Caki2 (cell line): Measurements from ENCODE around the gene TNP2. TPM values are rescaled to one million over a fixed set of nuclear protein-coding genes. Genes with fewer than 3 reads are reported as not detected.

Experiments
- DNase-seq: peaks from one replicate; pipeline ENCODE4 v3.0.0-alpha.2; 2015; ENCODE audit warnings: low read depth
- in situ Hi-C: cut with HindIII; loops from 2 replicates; pipeline ENCODE4 v1.10.0; 2016; ENCODE audit warnings: low sequenced_read_pairs, low pct_unique_long_range_greater_than_20kb, mixed read lengths
- total RNA-seq: library from RNA; depleted of rRNA; stranded (reverse); fragments of >200 nt; shearing (Covaris generic); gene quantifications from 2 replicates; pipeline ENCODE4 v1.2.3, GENCODE V29; 2014; ENCODE audit warnings: low replicate concordance

TNP2 gene
- total RNA-seq, 1 experiment from 2014 or later = not detected

DNA sequence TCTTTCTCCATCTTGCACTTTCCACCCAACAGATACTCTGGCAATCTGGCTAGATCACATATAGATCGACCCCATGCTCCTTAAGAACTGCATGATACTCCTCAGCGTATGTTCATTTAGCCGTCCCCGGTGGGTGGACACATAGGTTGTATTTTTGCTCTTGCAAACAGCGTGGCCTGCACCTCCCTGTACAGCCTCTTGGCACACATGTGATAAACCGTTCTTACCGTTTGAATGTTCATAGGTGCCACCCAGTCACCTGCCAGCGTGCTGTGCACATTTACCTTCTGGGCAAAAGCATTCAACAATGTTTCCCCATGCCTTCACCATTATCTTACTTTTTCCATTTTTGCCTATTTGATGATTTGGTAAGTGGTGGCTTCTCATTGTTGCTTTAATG is 6.2 kb downstream of the TNP2 start:
- no peak for DNase-seq
- in situ Hi-C loops = no loop called here

DNA sequence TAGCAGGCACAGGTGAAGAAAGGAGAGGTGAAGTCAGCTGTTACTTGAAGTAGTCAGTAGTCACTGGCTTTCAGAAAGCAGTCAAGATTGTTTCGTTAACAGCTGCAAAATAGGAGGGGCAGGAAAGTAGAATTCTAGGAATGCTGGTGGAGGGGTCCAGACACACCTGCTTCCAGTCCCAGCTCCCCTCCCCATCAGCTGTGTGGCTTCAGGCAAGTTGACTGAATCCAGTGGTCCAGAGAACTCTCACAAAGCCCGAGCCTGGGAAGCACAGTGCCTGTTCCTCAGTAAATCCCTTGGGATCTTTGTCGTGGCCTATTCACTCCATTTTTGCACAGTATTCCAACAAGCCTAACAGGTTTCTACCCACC is 8.5 kb downstream of the TNP2 start:
- DNase-seq = no peak
- in situ Hi-C loops = no loop called here

DNA sequence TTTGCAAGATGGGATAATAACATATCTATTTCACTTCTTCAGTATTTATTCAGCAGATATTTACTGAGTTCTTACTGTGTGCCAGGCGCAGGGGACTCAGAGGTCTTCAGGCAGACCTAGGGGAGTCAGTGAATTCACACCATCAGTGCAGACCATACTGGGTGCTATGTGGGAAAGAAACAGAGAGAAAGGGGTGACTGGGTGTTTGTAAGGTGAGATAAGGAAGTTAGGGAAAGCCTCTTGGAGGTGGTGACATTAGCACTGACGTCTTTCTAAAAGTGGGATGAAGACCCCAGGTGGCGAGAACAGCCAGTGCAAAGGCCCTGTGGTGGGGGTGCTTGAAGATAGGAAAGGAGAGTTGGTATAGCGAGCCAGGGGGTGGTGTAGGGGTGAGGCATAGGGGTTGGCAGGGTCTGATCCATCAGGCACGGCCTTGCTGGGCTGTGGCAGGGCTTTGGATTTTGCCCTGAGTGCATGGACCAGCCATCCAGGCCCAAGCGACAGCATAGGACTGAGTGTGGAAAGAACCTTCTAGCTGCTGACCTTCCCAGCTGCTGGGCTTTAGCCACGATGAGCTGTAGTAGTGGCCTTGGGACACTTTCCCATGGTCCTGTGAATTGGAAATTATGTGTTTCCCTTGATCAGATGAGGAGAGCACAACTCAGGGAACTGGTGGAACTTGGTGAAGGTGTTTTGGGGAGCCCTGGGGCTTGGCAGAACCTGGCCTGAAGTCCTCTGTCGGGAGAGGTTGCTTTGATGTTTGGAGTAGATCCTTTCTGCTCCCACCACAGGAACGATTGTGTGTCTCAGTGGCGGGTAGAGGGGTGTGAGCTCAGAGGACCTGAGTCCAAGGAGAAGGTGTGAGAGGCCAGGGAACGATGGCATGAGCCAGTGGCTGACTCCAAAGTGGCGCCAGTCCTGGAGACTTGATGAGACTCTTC is 9.2 kb downstream of the TNP2 start:
- in situ Hi-C loops = no loop called here
- no peak for DNase-seq

DNA sequence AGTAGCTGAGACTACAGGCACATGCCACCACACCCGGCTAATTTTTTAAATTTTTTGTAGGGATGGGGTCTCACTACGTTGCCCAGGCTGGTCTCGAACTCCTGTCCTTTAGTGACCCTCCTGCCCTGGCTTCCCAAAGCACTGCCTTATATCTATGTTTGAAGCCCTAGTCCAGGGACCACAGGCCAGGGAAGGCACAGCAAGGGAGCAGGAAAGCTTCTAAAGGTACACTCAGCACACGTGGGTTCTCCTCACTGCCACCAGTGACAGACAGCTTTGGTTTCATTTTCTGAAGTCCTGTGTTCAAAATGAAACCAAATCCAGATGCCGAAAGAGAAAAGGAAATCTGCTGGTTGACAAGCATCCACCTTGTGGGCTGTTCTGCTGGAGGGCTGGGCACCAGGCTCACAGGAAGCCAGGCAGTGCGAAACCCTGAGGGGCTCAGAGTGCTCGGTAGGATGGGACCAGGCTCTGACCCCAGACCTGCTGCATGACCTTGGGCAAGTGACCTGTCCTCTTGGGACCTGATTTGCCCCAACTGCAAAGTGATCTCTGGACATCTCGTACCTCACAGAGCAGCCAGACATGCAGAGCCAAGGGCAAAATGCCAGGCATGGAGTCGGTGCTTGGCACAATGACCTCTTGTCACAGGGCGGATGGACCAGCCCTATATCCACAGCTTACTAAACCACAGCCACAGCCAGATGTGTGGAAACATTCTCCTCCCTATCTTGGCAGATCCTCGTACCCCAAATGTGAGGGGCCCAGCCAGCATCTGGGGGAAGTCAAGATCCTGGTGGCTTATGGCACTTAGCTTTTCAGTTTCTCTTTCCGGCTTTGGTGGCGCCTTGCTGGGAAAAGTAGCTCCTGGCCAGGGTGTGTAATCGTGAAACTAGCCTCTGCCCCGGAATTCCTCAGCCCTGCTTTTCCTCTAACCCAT is 10.3 kb downstream of the TNP2 start:
- in situ Hi-C loops = no loop called here
- DNase-seq = no peak

DNA sequence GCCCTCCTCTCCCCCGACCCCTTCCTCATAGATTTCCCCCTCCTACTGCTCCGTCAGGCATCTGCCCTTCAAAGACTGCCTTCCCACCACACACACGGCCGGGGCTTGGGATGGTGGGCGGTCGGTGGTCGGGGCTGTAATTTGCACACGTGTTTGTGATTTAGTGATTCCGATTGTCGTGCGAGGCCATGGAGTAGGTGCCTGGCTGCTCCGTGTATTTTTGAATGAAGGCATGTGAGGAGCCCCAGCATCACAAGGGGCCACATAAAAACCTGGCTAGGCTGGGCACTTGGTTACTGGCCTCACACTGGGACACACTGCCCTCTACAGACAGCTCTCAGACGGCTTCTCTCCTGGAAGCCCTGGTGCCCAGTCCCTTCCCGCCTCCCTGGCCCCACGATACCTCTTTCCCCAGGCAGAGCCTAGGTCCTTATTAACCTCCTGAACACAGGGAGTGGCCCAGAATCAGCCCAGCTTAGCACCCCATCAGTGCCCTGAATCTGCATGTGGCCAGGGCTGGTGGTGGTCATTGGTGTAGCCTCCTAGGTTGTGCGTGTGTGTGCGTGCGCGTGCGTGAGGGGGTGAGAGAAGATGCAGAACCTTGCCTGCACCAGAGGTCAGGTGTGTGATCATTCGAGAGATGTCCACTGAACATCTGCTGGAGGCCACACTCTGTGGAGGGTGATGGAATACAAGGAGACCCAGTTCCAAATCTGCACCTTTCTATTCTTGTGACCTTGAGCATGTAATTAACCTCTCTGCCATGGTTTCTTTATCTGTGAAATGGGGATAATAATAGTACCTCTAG is 11.8 kb downstream of the TNP2 start:
- in situ Hi-C loops = no loop called here
- DNase-seq = peak; percentile 77

DNA sequence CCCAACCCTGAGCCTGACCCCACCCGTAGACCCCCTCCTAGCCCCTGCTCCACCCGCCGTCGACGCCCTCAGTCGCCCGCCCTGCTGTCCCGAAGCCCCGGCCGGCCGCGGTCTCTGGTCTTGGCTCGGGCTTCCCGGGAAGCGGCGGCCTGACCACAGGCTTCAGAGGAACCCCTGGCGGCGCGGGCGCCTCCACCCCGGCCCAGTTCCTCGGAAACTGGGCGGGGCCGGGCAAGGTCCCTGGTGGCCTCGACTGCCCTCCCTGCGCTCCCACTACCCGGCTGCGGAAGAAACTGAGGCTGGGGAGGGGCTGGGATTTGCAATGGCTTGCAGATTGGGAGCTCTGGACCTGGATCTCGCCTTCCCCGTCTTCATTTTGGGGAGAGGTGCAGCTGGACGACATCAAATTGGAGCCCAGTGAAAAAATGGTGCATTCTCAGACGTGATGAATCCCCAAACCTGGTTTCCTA is 12.4 kb downstream of the TNP2 start:
- DNase-seq = peak; percentile 58
- in situ Hi-C loops = no loop called here

DNA sequence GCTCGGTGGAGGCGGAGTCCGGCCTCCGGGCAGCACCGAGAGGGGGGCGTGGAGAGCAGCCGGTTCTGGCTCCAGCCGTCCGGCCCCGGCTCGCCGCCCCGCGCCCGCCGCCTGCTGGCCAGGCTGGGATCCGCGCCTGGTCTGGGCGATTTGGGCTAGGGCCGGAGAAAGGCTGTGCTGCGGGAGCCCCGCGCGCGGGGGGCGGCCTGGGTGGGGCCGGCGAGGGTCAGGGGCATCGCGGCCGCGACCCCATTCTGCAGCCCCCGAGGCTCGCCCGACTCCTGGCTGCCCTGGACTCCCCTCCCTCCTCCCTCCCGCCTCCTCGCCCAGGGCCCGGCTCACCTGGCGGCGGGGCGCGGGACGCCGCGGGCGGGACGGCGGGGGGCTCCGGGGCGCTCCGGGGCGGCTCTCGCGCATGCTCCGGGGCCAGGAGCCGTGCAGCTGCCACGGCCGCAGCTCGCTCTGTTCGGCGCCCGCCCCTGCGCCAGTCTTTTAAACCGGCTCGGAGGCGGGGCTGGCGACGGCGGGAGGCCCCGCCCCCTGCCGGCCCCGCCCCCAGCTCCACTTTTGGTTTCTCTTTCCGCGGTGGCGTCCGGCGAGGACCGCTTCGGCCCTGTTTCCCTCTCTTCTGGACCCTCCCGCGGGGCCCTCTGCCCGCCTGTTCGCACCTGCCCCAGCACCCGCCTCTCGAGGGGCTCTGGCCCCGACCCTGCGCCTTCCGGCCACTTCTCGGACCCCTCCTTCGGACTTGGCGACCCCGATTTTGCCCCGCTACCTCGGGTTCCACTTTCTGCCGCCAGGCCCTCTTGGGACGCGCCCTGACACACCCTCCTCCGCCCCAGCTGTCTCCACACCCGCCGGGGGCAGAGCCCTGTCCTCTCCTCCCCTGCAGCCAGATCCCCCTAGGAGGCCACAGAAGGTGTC is 13.1 kb downstream of the TNP2 start, which contains the start of gene SOCS1:
SOCS1 (minus strand) TSS at position 468 of the 924 bp plus-strand sequence. CDS start 726 bp downstream, outside the sequence.
- peak; percentile 86 for DNase-seq
- in situ Hi-C loops = no loop called here

DNA sequence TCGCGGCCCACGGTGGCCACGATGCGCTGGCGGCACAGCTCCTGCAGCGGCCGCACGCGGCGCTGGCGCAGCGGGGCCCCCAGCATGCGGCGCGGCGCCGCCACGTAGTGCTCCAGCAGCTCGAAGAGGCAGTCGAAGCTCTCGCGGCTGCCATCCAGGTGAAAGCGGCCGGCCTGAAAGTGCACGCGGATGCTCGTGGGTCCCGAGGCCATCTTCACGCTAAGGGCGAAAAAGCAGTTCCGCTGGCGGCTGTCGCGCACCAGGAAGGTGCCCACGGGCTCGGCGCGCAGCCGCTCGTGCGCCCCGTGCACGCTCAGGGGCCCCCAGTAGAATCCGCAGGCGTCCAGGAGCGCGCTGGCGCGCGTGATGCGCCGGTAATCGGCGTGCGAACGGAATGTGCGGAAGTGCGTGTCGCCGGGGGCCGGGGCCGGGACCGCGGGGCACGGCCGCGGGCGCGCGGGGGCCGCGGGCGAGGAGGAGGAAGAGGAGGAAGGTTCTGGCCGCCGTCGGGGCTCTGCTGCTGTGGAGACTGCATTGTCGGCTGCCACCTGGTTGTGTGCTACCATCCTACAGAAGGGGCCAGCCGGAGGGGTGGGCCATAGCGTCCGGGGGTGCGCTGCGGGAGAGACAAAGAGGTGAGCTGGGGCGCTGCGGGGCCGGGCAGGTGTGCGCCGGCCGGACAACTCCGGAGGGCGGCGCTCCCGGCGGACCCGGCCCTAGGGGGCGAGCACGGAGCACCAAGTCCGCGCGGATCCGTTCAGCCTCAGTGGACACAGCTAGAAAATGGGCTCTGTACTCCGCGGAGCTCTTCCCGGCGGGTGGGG is 14.0 kb downstream of the TNP2 start:
- in situ Hi-C loops = no loop called here
- DNase-seq = no peak

DNA sequence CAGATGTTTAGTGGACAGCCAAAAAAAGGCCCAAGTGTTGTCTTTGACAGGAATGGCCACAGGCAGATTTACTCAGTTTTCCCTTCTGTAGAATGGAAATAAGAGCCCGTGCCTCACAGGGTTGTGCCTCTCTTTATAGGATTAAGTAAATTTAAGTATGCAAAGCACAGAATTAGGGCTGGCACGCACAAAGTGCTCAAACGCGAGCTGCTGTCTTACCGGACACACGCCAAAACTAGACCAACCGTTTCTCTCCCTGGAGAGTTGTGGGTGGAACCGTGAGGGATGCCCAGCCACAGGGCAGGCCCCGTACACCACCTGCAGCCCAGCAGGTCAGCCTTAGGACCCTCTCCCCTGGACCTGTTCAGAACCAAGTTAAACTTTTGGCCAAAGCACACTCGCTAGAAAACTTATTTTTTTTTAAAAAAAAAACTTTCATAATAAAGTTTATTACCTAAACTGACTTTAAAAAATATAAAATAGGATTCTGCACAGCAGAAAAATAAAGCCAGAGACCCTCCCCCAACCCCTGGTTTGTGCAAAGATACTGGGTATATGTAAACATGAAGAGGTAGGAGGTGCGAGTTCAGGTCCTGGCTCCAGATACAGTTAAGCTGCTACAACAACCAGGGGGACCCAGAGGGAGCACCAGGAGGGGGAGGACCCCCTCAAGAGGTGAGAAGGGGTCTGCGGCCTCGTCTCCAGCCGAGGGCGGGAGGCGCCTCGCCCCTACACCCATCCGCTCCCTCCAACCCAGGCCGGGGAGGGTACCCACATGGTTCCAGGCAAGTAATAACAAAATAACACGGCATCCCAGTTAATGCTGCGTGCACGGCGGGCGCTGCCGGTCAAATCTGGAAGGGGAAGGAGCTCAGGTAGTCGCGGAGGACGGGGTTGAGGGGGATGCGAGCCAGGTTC is 14.9 kb downstream of the TNP2 start:
- DNase-seq = no peak
- in situ Hi-C loops = no loop called here

DNA sequence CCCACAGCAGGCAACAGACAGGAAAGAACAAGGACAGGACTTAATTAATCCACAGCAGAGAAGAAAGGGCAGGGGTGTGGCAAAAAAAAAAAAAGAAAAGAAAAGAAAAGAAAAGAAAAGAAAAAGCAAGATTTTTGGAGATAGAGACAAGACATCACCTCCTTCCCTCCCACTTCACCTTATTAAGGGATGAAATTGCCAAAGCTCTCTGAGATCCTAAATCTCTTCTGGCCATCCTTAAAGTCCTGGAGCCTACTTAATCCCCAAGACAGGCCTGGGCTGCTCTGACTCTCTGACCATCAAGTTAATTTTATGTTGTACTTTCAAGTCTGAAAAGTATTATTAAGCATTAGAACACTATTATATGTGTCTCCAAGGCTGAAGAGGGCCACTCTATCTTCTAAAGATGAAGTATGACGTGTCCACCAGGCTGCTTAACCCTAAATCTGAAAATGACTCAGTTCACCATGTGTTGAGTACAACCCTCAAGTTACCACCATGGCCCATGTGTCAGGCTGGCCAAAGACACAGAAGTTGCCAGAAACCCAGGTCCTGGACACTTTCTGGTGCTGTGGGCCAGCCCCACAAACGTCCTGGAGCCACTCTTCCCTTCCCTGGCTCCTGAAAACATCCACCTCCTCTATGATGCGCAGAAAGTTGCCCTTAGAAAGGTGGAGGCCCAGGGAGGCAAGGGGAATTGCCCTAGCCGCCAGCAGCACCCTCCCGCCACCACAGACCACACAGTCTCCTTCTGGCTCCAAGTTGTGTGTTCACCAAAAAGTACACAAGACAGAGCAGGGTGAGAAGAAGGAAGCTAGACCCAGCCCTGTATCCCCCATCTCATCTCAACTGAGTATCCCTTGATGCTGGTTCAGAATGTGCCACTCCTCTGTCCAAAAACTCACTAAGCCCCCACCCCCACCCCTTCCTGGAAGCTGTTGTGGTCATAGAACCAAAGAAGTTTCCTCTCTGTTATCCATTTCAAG is 15.8 kb downstream of the TNP2 start:
- in situ Hi-C loops = no loop called here
- DNase-seq = no peak

DNA sequence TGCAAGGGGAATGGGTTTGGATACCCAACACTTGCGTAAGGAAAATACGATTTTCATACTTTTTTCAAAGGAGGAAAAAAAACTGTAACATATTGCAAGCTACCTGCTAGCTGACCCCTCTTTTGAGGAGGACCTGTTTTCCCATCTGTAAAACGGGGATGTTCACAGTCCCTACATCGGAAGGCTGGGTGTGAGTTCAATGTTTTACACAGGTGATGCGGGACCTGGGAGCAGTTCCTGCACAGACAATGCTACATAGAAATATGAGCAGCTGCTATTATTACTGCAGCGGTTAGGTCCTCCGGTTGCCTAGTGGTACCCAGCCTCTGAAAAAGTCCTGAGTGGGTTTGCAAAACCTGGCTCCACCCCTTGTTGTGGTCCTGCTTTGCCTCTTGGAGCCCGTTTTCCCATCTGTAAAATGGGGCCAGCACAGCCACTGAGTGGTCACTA is 16.6 kb downstream of the TNP2 start:
- no peak for DNase-seq
- in situ Hi-C loops = no loop called here

DNA sequence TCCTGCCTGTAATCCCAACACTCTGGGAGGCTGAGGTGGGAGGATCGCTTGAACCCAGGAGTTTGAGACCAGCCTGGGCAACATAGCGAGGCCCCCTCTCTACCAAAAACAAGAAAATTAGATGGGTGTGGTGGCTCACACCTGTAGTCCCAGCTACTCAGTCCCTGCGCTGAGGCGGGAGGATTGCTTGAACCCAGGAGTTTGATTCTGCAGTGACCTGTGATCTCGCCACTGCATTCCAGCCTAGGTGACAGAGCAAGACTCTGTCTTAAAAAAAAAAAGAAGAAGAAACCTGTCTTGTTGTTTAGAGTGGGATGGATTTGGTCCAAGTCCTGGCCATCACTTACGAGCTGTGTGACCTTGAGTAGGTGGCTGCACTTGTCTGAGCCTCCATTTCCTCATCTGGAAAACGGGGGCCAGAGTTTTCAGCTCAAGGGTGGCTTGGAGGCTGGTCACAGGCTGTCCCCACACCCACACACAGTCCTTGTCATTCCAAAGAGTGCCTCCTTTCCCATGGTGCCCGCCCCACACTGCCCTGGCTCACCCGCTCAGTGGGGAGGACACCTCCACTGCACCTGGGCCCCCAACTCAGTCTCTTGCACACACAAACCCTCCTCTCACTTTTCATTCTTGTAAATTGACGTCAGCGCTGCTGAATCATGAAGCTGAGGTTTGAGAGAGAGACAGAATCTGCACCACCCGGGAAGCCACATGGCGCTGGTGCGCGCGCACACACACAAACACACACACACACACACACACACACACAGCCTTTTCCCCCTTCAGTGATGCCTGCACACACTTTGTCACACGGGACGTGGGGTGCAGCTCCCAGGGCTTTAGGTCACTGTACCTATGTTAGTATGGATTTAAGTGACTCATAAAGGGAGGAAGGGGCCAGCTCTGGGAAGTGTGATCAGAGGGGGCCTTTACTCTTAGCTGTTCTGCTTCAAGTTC is 17.3 kb downstream of the TNP2 start:
- in situ Hi-C loops = no loop called here
- peak; percentile 41 for DNase-seq

DNA sequence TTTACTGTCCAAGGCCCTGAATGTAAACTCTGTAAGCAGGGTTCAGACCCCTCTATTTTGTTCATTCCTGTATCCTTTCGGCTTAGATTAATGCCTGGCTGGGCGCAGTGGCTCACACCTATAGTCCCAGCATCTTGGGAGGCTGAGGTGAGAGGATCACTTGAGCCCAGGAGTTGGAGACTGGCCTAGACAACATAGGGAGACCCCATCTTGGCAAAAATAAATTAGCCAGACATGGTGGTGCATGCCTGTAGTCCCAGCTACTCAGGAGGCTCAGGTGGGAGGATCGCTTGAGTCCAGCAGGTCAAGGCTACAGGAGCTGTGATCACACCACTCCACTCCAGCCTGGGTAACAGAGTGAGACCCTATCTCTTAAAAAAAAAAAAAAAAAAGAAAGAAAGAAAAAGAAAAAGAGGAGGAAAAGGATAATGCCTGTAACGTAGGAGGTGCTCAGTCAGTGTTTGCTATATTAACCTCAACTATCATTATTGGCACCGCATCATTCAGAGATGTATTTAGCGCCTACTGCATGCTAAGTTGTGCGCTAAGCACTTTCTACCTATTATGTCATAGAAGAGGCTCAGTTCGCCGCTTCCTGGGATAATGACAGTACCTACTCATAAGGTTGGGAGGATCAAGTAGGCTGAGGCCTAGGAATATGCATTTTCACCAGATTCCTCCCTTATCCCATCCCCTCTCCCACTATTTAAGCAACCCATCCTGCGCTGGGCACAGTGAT is 18.2 kb downstream of the TNP2 start:
- DNase-seq = no peak
- in situ Hi-C loops = no loop called here
